Left forelimb (tissue), 1 donor: ENCODE data around the gene COX7A1.
"Not testable (repeated sequence)": the region's sequence is repeated elsewhere in the genome, so short reads cannot be mapped to it uniquely, and the experiment has no call there.

Experiments
- DNase-seq: peaks from one replicate; pipeline ENCODE4 v3.0.0-alpha.2; 2018; ENCODE audit warnings: low spot score

COX7A1 gene

DNA sequence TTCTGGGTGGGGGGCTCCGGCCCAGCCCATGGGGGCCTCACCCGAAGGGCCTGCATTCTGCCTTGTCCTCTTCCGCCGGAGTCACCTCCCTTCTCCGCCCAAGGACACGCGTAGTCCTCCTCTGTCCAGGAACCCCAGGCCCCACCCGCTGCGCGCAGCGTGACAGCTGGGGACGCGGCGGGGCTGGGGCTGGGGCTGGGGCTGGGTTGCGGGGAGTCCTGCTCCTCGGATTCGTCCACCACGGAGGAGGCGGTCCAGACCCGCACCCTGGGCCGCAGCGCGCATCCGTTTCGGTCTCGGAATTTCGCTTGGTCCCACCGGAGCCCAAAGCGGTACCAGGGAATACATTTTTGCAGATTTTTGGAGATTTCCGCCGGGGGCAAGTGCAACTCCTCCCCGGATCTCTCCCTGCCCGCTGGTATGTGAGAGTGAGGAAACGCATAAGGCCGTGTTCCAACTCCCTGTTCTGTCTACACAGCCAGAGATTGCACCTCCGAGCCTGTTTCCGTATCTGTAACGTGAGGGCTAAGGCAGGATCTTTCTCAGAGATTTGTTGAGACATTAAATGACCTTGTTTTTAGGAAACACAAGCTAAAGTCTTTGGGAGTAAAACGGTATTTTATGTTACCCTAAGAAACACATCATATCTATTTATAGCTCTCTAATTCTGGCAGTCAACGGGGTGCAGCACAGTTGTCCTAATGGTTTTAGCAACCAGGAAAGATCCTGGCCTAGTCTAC, at the start of gene COX7A1:
Gene COX7A1 (minus strand): TSS at position 96 of the 740 bp plus-strand sequence. CDS start 40 bp downstream, at position 56.
- DNase-seq: peak; percentile 87

DNA sequence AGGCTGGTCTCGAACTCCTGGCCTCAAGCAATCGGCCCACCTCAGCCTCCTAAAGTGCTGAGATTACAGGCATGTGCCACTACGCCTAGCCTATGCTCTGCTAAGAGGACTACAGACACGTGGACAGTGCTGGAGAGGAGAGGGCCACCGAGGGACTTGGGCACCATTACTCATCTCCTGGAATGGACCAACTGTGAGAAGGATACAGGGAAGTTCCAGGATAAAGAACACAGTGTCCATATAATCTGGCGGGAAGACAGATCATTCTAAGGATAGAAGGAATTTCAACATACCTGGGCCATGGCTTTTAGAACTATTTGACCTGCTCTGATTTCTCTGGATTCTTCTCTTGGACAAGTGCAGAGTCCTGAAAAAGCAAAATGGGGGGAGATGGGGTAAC, 49.4 kb upstream of the COX7A1 start:
- DNase-seq: no peak

DNA sequence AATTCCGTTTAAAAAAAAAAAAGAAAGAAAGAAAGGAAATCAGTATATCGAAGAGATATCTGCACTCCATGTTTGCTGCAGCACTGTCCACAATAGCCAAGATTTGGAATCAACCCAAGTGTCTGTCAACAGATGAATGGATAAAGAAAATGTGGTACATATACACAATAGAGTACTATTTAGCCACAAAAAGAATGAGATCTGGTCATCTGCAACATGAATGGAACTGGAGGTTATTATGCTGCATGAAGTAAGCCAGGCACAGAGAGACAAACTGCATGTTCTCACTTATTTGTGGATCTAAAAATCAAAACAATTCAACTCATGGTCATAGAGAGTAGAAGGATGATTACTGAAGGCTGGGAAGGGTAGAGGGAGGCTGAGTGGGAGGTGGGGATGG, 45.9 kb upstream of the COX7A1 start:
- no peak for DNase-seq

DNA sequence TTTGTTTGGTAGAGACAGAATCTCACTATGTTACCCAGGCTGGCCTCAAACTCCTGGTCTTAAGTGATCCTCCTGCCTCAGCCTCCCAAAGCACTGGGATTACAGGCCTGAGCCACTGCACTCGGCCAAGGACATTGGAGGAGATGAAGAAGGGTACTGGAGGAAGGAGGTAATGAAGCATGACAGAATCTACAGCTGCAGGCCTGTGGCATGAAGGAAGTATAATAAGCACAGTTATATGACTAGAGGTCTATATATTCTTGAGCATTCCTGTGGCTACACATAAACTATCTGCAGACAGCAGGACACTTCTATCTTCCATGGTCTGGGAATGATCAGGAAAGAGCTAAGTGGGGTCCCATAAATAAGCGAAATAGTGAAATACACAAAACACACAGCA, 44.0 kb upstream of the COX7A1 start:
- no peak for DNase-seq

DNA sequence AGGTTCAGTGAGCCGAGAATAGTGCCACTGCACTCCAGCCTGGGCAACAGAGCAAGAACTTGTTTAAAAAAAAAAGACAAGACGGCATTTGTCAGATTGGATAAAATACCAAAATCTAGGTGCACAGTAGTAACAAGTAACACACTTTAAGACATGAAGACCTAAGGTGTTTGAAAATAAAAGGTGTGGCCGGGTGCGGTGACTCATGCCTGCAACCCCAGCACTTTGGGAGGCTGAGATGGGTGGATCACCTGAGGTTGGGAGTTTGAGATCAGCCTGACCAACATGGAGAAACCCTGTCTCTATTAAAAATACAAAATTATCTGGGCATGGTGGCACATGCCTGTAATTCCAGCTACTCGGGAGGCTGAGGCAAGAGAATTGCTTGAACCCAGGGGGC, 34.5 kb upstream of the COX7A1 start:
- not testable (repeated sequence) for DNase-seq

DNA sequence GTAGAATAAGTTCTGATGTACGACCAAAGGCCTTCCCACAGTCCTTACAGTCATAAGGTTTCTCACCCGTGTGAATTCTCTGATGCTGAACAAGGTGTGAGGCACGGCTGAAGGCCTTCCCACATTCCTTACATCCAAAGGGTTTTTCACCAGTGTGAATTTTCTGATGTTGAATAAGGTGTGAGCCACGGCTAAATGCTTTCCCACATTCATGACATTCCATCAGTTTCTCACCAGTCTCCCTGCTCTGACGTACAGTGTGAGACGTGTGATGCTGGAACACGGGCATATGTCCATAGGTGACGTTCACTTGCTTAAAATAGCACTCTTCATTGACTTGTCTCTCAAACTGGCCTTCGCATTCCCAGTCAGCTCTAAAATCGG, 31.0 kb upstream of the COX7A1 start:
- DNase-seq: no peak

DNA sequence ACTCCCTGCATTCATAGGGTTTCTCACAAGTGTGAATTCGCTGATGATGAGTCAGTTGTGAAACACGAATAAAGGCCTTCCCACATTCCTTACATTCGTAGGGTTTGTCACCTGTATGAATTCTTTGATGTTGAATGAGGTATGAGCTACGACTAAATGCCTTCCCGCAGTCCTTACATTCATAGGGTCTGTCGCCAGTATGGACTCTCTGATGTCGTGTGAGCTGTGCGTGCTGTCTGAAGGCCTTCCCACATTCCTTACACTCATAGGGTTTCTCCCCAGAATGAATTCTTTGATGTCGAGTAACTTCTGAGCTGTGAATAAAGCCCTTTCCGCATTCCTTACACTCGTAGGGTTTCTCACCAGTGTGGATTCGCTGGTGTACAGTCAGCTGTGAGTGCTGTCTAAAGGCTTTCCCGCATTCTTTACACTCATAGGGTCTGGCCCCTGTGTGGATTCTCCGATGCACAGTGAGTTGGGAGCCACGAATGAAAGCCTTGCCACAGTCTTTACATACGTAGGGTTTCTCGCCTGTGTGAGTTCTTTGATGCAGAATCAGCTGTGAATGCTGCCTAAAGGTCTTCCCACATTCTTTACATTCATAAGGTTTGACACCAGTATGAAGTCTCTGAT, 30.5 kb upstream of the COX7A1 start:
- no peak for DNase-seq

DNA sequence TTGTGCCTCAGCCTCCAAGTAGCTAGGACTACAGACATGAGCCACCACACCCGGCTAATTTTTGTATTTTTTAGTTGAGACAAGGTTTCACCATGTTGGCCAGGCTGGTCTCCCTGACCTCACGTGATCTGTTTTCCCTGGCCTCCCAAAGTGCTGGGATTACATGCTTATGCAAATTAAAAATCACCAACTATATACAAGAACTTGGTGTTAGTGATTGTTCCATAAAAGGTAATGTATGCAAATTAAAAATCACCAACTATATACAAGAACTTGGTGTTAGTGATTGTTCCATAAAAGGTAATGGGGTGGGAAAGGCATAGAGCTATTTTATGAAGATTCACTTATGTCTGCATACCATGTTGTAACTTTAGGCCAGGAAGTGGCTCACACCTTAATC, 26.8 kb upstream of the COX7A1 start:
- not testable (repeated sequence) for DNase-seq

DNA sequence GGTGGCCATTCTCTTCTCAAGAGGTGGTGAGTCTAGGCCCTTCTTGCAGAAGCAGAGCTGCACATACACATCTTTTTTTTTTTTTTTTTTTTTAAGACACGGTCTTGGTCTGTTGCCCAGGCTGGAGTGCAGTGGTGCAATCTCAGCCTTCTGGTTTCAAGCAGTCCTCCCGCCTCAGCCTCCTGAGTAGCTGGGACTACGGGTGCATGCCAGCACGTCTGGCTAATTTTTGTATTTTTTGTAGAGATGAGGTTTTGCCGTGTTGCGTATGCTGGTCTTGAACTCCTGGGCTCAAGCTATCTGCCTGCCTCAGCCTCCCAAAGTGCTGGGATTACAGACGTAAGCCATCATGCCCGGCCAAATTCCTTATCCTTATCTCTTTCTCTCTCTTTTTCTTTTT, 21.6 kb upstream of the COX7A1 start:
- not testable (repeated sequence) for DNase-seq

DNA sequence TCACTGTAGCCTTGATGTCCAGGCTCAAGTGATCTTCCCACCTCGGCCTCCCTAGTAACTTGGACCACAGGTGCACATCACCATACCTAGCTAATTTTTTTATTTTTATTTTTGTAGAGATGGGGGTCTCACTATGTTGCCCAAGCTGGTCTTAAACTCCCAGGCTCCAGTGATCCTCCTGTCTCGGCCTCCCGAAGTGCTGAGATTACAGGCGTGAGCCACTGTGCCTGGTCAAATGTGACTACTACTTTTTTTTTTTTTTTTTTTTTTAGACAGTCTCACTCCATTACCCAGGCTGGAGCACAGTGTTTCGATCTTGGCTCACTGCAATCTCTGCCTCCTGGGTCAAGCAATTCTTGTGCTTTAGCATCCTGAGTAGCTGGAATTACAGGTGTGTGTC, 20.6 kb upstream of the COX7A1 start:
- DNase-seq: no peak

DNA sequence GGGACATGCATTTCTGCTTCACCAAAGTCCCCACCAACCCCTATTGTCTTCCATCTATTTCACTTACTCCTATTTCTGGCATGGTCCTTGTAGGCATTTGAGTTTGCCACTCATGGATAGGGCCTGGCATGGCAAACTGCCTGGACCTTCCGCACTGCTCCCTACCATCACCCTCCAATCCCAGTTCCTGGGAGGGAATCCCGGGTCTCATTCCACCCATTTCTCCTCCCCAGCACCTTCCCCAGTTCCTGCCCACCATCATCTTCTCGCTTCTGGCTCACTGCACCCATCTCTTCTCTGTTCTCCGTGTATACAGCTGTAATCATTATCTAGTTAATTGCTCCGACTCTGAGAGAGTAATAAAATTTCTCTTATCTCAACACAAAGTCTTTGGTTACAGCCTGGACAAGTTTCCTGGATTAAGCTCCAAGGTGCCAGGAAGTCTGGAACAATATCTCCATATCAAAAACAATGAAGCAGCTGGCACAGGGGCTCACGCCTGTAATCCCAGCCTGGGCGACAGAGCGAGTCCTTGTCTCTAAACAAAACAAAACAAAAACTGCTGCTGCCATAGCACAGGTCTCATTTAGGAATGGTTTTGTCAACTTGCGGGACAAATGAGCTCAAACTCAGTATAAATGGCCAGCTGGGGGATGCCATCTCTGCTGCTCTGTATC, 17.0 kb upstream of the COX7A1 start:
- no peak for DNase-seq

DNA sequence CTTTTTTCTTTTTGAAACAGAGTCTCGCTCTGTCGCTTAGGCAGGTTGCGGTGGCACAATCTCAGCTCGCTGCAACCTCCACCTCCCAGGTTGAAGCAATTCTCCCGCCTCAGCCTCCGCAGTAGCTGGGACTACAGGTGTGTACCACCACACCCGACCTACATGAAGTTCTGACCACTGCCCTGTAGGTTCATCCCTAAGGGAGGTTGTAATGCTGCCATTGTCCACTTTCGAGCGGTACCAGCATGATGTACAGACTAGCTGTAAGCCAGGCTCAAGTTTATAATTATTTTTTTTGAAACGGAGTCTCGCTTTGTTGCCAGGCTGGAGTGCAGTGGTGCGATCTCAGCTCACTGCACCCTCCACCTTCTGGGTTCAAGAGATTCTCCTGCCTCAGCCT, 11.6 kb upstream of the COX7A1 start:
- no peak for DNase-seq

DNA sequence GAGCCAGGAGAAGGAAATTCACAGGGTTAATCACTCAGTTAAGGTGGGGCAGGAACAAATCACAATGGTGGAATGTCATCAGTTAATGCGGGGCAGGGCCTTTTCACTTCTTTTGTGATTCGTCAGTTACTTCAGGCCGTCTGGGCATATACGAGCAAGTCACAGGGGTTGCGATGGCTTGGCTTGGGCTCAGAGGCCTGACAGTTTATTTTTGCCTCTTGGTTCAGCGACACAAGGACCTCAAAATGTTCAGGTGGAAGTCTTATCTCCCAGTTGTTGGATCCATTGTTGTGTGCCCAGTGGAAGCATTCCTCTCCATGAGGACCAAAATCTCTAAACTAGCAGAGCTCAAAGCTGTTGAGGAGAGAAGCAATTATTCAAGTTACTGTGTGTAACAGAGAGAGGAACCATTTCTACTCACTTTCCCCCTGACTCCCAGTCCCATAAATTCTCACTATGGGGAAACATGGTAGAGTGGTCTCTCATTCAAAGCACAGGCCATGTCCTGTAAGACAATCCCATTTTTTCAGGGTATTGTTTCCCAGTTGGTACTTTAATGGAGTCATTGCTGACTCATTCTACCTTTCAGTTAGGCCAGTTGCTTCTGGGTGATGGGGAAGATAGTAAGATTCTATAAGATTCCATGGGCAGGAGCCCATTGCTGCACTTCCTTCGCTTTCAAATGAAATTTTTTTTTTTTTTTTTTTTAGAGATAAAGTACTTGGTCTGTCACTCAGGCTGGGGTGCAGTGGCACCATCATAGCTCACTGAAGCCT, 8.8 kb upstream of the COX7A1 start:
- no peak for DNase-seq

DNA sequence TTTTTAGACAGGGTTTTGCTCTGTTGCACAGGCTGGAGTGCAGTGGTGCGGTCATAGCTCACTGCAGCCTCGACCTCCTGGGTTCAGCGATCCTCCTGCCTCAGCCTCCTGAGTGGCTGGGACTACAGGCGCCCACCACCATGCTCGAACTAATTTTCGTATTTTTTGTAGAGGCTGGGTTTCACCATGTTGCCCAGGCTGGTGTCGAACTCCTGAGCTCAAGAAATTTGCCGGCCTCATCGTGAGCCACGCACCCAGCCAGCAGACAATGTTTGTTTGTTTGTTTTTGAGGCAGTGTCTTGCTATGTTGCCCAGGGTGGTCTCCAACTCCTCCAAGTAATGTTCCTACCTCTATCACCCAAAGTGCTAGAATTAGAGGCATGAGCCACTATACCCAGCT, 879 bp upstream of the COX7A1 start:
- DNase-seq: no peak

DNA sequence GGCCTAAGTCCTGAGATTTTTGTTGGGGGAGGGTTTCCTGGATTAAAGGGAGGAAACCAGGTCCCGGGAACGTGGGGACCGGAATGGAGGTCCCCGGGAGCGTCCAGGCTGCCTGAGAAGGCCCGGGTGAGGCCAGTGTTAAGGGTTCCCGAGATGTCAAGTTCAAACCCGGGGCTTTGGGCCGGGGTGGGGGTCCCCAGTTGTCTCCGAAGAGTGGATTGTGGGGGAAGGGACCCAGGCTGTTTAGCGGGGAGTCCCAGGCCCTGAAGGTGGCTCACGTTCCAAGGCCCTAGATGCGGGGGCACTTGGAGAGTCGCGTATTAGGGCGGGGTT, 262 bp downstream of the COX7A1 start:
- DNase-seq: peak; percentile 69

DNA sequence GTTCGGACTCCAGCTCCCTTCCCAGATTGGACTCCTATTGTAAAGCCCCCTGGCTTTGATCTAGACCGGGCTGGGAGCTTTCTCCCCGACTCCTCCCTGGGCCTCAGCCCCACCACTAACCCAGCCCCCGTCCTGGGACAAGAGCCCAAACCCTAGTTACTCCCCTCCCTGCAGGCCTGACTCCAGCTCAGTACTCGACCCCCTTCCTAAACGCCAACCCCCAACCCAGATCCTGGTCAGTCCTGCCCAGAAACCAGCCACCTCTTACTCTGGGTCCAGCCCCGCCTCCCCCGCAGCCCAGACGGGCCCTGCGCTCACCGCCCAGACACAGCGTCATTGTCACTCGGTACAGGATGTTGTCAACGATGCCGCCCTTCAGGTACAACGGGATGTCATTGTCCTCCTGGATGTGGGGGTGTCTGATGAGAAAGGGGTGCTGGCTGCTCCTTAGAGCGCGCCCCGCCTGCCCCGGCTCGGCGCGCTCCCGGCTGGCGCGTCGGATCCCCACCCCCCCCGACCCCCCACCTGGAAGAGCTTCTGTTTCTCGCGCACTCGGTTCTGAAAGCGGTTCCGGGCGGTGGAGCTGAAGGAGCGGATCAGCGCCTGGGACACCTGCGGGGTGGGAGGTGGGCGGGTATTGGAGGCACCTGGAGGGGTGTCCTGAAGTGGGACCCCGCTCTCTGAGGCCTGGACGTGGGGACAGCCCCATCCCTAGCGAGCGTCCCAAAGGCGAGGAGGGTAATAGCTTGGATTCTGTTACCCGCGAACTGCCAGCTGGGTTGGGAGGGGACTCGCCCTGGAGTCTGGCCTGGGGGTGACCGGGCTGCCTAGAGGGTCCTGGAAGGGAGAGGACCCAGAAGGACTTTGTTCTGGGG, 866 bp downstream of the COX7A1 start:
- DNase-seq: peak; percentile 77

DNA sequence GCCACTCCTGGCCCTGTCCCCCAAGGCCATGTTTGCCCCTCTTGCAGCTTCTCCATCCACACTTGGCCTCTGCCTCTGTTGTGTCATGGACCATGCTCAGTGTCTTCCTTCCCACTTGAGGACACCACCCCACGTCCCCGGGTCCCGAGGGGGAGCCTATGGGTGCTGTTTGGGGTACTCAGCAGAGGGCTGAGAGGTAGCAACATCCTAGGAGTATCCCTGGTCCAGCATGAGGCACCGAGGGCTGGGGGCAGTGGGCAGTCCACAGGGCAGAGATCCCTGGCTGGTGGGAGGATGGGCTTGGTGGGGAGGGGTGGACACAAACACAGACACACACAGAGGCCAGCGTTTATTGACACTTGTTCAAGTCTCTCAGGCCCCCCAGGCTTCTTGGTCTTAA, 1.7 kb downstream of the COX7A1 start:
- DNase-seq: no peak

DNA sequence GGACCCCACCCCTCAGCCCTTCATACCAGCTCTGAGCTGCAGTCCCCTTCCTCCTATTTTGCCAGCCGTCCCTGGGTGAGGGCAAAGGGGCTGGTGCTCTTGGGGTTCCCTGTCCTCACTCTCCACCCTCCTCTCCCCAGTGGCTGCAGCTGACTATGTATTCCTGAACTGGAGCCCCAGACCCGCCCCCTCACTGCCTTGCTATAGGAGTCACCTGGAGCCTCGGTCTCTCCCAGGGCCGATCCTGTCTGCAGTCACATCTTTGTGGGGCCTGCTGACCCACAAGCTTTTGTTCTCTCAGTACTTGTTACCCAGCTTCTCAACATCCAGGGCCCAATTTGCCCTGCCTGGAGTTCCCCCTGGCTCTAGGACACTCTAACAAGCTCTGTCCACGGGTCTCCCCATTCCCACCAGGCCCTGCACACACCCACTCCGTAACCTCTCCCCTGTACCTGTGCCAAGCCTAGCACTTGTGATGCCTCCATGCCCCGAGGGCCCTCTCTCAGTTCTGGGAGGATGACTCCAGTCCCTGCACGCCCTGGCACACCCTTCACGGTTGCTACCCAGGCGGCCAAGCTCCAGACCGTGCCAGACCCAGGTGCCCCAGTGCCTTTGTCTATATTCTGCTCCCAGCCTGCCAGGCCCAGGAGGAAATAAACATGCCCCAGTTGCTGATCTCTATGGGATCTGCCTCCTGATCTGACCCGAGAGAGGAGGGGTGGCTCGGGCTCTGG, 2.4 kb downstream of the COX7A1 start:
- DNase-seq: no peak

DNA sequence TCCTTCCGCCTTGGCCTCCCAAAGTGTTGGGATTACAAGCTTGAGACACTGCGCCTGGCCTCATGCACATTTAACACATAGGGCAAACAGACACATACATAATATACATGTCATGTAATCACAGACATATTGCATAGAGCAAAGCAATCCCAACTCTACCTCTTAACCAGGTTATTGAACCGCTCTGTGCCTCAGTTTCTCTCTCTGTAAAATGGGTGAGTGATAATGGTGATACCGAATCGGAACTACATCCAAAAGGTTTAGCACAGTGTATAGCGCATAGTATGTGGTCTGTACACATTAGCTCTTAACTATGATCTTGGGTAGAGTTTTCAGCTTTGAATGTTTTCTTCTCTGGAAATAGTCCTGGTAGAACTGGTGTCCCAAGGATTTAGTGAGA, 7.6 kb downstream of the COX7A1 start:
- DNase-seq: no peak

DNA sequence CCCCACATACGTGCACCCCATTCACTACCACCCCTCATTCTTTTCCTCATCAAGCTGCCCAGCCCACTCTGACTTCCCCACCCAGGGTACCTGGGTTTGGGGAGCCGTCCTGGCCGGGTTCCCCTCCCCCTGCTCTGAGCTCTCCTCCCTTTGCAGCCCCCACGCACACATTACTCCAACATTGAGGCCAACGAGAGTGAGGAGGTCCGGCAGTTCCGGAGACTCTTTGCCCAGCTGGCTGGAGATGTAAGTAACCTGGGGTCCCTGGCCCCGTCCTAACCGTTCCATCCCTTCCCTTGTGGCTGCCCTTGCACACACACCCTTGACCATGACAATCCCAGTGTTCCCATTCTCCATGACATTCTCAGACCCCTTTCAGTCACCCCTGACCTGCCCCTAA, 9.8 kb downstream of the COX7A1 start:
- no peak for DNase-seq

DNA sequence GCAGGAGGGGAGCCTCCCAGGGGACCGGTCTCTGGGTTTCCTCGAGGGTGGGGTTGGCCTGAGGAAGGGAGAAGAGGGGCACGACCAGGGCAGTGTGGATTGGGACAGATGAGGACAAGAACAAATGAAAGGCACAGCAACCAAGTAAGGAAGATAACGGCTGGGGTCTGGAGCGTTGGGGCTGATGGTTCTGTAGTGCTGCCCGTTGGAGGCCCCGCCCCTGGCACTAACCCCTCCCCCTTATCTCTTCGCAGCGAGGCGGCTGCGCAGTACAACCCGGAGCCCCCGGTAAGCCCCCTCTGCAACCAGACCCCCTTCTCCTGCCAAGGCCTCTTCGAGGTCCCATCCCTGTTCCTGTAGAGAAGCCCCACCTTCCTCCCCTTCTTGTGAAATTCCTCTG, 10.2 kb downstream of the COX7A1 start:
- DNase-seq: no peak
